IgD-negative memory B cell (primary cell): Measurements from ENCODE around the gene PPP1R13B. TPM values are rescaled to one million over a fixed set of nuclear protein-coding genes. Genes with fewer than 3 reads are reported as not detected.

ENCODE experiments used
- H3K27ac Mint-ChIP-seq, 3 donors: one replicate each; pipeline ENCODE4 v1.8.0; 2020 to 2022; ENCODE audit warnings: mild to moderate bottlenecking in 3 of 3, mixed read lengths in 3 of 3, moderate library complexity in 1 of 3
- H3K27me3 Mint-ChIP-seq: one replicate; pipeline ENCODE4 v1.8.0; 2021; ENCODE audit warnings: mixed read lengths
- H3K36me3 Mint-ChIP-seq: one replicate; pipeline ENCODE4 v1.8.0; 2020; ENCODE audit warnings: mild to moderate bottlenecking, mixed read lengths
- H3K4me1 Mint-ChIP-seq, 3 donors: one replicate each; pipeline ENCODE4 v1.8.0; 2020 to 2022; ENCODE audit warnings: mixed read lengths in 3 of 3, mild to moderate bottlenecking in 1 of 3
- H3K4me3 Mint-ChIP-seq, 4 donors: one replicate each; pipeline ENCODE4 v1.8.0; 2020 to 2022; ENCODE audit warnings: mild to moderate bottlenecking in 4 of 4, mixed read lengths in 4 of 4, moderate library complexity in 3 of 4
- H3K9me3 Mint-ChIP-seq, 3 donors: one replicate each; pipeline ENCODE4 v1.8.0; 2020 to 2021; ENCODE audit warnings: mixed read lengths in 3 of 3, mild to moderate bottlenecking in 1 of 3
- polyA plus RNA-seq: library from polyadenylated mRNA; unstranded; fragments of 300-500 nt; fragmentation: Illumina TruSeq; gene quantifications from one replicate; pipeline ENCODE4 v1.2.3, GENCODE V29; 2021

The PPP1R13B gene
- polyA plus RNA-seq, 1 donor from 2014 or later = 1.8 TPM

DNA sequence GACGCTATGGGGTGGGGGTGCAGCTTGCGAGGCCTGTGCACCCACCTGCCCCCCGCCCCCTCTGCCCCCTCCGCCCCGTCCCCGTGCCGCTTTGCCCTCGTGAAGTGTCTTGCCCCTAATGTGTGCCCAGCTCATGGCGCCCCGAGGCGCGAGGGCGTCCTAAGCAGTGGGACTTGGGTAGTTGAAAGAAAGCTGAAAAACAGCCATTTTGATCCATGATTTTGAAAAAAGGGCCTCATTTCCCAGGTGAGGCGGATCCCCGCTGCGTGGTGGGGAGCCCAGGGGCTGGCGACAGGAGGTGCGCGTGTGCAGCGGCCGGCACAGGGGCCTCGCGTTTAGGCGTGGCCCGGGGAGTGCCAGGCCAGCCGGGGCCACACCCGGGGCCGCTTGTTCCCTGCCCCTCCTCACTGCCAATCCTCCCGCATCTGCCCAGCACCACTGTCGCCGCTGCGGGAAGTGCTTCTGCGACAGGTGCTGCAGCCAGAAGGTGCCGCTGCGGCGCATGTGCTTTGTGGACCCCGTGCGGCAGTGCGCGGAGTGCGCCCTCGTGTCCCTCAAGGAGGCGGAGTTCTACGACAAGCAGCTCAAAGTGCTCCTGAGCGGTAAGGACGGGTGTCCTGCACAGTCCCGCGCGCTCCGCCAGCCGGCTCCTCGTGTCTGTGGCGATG, 119.9 kb downstream of the PPP1R13B start:
- H3K27ac Mint-ChIP-seq = no peak overlapping the region
- H3K27me3 Mint-ChIP-seq = no peaks in the 10 kb centered on the region
- H3K4me3 Mint-ChIP-seq = no peak overlapping the region
- H3K9me3 Mint-ChIP-seq = no peaks in the 10 kb centered on the region
- peaks cover 0 to 3% (median 2%) of the 10 kb centered on the region in 3 donors for H3K4me1 Mint-ChIP-seq
- peaks cover 5% of the 10 kb centered on the region for H3K36me3 Mint-ChIP-seq

DNA sequence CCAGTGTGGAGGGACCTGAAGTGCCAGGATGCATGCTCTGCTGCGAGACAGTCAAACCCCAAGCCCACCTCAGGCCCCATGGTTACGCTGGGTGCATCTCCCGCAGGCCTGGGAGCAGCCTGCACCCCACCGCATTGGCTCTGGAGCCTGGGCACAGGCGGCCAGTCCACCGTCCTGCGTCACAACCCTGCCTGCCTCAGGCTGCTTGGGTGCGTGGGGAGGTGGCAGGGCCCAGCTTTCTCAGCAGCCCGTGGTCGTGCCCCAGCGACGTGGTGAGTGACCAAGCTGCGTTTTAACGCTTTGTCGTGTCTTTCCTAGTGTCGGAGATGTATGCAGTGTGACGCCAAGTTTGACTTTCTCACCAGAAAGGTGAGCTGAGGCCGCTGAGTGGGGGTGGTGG, 120.9 kb downstream of the PPP1R13B start:
- no peak overlapping the region for H3K27ac Mint-ChIP-seq
- peaks cover 5% of the 10 kb centered on the region for H3K36me3 Mint-ChIP-seq
- H3K4me3 Mint-ChIP-seq = no peak overlapping the region
- H3K4me1 Mint-ChIP-seq = peaks cover 0 to 3% (median 2%) of the 10 kb centered on the region in 3 donors
- H3K9me3 Mint-ChIP-seq = no peaks in the 10 kb centered on the region
- no peaks in the 10 kb centered on the region for H3K27me3 Mint-ChIP-seq

DNA sequence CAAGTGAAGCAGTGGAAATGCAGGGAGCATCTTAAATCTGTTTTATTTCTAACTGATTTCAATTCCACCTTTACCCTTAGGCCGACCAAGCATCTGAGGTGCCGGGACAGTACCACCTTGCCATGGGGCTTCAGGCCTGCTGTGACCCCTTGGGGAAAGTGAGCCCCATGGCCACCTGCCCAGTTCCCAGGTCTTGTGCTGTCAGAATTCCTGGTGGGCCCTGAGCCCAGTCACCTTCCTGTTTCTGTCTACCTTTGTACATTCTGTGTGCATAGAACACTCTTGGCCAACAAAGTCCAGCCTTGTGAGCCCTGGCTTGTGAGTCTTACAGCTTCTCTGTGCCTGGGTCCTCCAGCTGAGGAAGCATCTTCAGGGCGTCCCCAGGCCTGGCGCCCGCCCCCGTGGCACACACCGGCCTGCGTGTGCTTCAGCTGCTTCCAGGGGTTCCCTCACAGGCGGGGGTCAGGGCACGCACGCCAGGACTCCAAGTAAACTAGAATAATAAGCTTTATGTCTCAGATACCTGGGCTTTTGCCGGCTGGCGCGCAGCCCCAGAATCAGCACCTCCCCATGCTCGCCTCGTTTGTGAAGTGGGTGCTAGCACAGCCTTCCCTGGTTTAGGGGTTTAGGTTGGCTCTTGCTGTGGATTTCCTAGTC, 121.5 kb downstream of the PPP1R13B start:
- H3K27me3 Mint-ChIP-seq = no peaks in the 10 kb centered on the region
- no peak overlapping the region for H3K4me3 Mint-ChIP-seq
- H3K4me1 Mint-ChIP-seq = peaks cover 0 to 3% (median 2%) of the 10 kb centered on the region in 3 donors
- H3K9me3 Mint-ChIP-seq = no peaks in the 10 kb centered on the region
- peaks cover 5% of the 10 kb centered on the region for H3K36me3 Mint-ChIP-seq
- H3K27ac Mint-ChIP-seq = no peak overlapping the region

DNA sequence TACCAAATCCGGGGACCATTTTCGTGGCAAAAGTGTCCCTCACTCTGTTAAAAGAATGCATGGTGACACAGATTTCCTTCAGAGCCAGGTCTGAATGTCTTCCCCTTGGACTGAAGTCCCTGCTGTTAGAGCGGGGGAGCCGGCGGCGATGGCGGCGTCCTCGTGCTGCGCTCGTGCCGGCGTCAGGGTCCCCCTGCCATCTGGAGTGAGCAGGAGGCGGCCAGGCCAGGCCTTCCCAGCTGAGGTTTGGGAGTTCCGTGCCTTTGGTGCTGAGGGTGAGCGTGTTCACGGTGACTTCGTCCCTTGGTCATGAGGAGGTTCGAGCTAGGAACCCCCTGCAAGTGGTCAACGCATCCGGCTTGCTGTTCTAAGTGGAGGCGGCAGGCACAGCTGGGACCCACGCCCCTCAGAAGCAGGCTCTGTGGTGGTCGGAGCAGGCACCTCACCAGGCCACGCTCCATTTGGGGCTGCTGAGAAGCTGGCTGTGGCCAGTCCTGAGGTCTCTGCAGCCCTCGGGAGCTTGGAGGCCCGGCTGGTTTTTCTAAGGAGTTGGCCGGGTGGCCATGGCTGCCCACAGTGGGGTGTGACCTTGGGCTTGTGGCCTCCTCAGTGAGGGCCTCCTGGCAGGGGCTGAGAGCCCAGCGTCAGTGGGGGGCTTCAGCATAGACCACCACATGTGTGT, 122.2 kb downstream of the PPP1R13B start:
- peak overlapping the region in 1 of 3 donors; percentile 77 for H3K27ac Mint-ChIP-seq
- H3K4me3 Mint-ChIP-seq = no peak overlapping the region
- H3K36me3 Mint-ChIP-seq = peaks cover 5% of the 10 kb centered on the region
- H3K4me1 Mint-ChIP-seq = peaks cover under 1 to 6% (median 2%) of the 10 kb centered on the region in 3 donors
- H3K27me3 Mint-ChIP-seq = no peaks in the 10 kb centered on the region
- no peaks in the 10 kb centered on the region for H3K9me3 Mint-ChIP-seq

DNA sequence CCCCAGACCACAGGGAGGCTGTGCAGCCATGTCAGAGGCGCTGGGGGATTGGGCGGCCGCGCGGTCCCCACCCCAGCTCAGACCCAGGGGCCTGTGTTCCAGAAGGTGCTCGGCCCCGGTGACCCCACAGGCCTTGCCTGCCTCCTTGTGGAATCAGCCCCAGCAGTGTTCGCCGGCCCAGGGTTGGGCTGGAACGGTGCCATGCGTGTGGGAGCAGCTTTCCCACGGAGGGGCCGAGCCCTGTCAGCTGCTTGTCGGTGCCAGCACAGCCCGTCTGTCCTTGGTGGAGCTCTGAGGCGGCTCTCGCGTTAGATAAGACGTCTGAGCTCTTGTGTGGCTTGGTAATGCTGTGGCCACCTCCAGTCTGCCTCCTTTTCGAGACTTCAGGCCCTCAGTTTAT, 123.3 kb downstream of the PPP1R13B start:
- Mint-ChIP-seq H3K4me1 (peaks cover 5 to 13% (median 8%) of the 10 kb centered on the region in 3 donors), H3K36me3 (peaks cover 5% of the 10 kb centered on the region), H3K27me3 (no peaks in the 10 kb centered on the region), H3K4me3 (peak overlapping the region in 1 of 4 donors; percentile 26), H3K27ac (no peak overlapping the region), H3K9me3 (no peaks in the 10 kb centered on the region)

DNA sequence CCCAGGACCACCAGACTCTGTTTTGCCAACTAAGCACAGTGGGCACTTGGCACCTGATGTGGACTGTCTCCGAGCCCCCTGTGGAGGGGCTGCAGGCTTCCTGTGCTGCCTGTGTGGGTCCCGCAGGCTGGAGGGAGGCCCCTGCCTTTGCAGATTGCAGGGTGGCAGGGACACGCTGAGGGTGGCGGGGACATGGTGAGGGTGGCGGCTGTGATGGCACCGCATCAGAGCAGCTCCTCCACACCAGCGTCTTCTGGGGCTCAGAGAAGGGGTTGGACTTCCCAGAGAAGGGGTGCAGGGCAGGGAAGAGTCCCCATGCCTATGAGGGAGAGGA, 123.7 kb downstream of the PPP1R13B start:
- H3K4me1 Mint-ChIP-seq = peaks cover 7 to 13% (median 10%) of the 10 kb centered on the region in 3 donors
- no peaks in the 10 kb centered on the region for H3K27me3 Mint-ChIP-seq
- no peaks in the 10 kb centered on the region for H3K9me3 Mint-ChIP-seq
- H3K27ac Mint-ChIP-seq = no peak overlapping the region
- peaks cover 3% of the 10 kb centered on the region for H3K36me3 Mint-ChIP-seq
- H3K4me3 Mint-ChIP-seq = no peak overlapping the region

DNA sequence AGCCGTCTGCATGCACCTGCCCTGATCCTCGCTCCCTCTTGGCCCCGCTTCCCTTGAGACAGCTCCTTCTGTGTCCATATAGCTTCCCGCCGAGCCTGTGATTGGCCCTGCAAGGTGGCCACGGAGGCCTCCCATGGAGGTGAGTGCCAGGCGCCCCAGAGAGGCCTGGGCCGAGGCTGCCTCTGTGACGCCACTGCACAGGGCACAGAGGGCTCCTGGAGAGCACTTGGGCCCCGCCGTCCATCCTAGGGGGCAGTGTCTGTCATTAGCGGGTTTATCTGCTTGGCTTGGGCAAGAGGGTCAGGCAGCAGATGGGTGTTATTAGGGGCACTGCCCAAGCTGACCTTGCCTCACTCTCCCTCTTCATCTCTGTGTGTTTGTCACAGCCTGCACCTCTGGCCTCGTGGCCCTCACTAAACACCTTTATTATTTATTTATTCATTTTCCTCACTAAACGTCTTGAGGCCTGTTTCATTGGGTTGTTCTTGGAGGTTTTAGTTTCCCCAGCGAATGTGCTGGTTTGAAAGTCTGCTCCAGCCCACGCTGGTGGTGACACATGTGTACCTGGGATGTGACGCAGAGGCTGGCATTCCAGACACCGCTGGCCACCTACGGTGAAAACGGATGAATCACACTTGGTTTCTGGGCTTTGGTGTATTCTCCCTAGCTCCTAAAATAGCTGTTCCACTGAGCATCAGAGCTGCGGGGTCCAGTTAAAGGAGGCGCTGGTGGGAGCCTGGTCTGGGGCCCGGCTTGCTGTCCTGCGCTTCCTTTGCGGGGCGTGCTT, 125.8 kb downstream of the PPP1R13B start:
- no peaks in the 10 kb centered on the region for H3K9me3 Mint-ChIP-seq
- H3K36me3 Mint-ChIP-seq = peaks cover 1% of the 10 kb centered on the region
- no peak overlapping the region for H3K4me3 Mint-ChIP-seq
- H3K27ac Mint-ChIP-seq = no peak overlapping the region
- H3K4me1 Mint-ChIP-seq = peaks cover 16 to 22% (median 17%) of the 10 kb centered on the region in 3 donors
- H3K27me3 Mint-ChIP-seq = no peaks in the 10 kb centered on the region

DNA sequence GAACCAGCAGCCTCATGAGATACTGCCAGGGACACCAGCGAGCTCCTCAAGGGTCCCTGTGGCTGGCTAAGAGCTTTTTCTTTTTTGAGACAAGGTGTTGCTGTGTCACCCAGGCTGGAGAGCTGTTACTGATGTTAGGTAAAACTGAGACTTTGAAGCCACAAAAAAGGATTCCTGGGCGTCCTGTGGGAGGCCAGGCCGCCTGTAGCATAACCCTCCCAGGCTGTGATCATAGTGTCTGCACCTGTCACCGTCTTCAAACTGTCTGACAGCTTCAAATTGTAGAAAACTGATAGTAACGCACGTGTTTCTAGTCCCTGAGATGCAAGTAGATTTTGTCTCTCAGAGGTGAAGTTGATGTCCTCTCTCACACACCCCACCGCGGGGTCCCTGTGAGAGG, 127.6 kb downstream of the PPP1R13B start:
- Mint-ChIP-seq H3K36me3 (peaks cover 1% of the 10 kb centered on the region), H3K4me3 (peak overlapping the region in 1 of 4 donors; percentile 75), H3K27ac (peak overlapping the region in 2 of 3 donors; percentile 47 to 48), H3K27me3 (no peaks in the 10 kb centered on the region), H3K4me1 (peaks cover 19 to 23% (median 21%) of the 10 kb centered on the region in 3 donors), H3K9me3 (no peaks in the 10 kb centered on the region)

DNA sequence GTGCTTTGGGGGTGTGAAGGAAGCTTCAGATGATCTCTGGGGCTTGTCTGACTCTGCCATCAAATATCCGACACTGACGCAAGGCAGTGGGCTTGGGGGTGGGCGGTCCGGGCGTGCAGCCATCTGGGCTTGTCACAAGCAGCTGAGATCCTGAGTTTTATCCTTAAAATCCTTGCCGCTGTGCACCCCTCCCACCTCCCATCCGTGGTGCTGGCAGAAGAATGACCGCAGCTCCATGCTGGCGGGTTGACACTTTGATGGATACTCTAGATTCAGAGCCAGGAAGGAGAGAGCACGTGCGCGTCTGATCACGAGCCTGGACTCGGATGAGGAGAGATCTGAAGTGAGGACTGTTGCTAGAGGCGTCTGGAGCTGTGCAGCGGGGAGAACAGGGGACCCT, 128.8 kb downstream of the PPP1R13B start:
- Mint-ChIP-seq H3K36me3 (peaks cover 1% of the 10 kb centered on the region), H3K4me1 (peaks cover 24 to 28% (median 27%) of the 10 kb centered on the region in 3 donors), H3K27me3 (no peaks in the 10 kb centered on the region), H3K4me3 (peak overlapping the region in 2 of 4 donors; percentile 37 to 92), H3K9me3 (no peaks in the 10 kb centered on the region), H3K27ac (no peak overlapping the region)

DNA sequence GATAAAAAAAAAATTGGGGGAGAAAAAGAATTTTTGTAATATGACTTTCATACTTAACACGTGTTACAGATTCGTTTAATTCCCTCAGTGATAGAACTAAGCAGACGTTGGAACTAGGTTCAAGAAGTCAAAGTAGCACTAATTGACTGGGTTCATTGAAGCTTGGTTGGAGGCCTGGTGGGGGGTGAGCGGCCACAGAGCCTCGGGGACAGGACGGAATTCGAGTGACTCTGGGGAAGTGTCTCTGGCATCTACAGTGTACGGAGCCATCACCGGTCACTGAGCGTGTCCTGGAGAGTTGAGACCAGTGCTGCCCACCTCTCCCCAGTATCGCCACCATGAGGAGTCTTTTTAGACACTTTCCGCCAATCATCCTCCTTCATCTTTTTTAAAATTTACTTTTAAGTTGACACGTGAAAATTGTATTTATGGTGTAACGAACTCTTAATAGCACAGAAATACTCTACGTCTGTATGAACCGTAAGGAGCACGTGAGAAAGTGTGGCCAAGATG, 130.4 kb downstream of the PPP1R13B start:
- peaks cover 27 to 31% (median 29%) of the 10 kb centered on the region in 3 donors for H3K4me1 Mint-ChIP-seq
- peak overlapping the region; percentile 85 to 92 (median 89) for H3K4me3 Mint-ChIP-seq
- no peaks in the 10 kb centered on the region for H3K27me3 Mint-ChIP-seq
- peak overlapping the region in 2 of 3 donors; percentile 65 to 76 for H3K27ac Mint-ChIP-seq
- peaks cover 1% of the 10 kb centered on the region for H3K36me3 Mint-ChIP-seq
- no peaks in the 10 kb centered on the region for H3K9me3 Mint-ChIP-seq

DNA sequence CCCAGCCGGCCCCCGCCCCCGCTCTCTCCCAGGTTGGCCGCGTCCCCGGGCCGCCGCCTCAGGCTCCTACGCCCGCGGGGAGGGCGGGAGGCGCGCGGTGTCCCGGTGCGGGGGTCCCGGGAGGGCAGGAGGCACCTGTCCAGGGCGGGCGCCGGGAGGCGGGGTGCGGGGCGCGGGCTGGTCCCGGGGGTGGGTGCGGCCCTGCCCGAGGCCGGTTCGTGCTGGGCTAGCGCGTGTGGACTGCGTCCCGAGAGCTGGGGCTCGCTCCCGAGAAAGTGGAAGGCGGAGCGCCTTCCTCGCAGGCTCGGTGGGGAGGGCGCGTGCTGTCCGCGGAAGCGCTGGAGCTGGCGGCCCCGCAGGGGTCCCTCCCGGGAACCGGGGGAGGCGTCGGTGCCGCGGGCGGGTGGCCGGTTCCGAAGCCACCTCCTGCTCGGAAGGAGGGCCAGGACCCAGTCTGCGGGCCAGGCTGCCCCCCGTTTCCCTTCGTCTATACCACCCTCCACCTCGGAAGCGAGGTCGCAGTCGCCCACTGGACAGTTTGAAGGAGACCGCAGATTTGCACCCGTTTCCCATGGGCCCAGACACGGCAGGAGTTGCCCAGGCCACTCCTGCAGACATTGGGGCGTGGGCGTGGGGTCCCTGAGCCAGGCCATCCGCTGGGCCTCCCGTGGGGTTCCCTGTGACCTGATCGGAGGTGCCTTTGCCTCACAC, 131.1 kb downstream of the PPP1R13B start:
- Mint-ChIP-seq H3K4me1 (peaks cover 27 to 31% (median 29%) of the 10 kb centered on the region in 3 donors), H3K27ac (peak overlapping the region in 2 of 3 donors; percentile 62 to 76), H3K9me3 (no peaks in the 10 kb centered on the region), H3K36me3 (peaks cover 1% of the 10 kb centered on the region), H3K4me3 (peak overlapping the region; percentile 85 to 92 (median 89)), H3K27me3 (no peaks in the 10 kb centered on the region)

DNA sequence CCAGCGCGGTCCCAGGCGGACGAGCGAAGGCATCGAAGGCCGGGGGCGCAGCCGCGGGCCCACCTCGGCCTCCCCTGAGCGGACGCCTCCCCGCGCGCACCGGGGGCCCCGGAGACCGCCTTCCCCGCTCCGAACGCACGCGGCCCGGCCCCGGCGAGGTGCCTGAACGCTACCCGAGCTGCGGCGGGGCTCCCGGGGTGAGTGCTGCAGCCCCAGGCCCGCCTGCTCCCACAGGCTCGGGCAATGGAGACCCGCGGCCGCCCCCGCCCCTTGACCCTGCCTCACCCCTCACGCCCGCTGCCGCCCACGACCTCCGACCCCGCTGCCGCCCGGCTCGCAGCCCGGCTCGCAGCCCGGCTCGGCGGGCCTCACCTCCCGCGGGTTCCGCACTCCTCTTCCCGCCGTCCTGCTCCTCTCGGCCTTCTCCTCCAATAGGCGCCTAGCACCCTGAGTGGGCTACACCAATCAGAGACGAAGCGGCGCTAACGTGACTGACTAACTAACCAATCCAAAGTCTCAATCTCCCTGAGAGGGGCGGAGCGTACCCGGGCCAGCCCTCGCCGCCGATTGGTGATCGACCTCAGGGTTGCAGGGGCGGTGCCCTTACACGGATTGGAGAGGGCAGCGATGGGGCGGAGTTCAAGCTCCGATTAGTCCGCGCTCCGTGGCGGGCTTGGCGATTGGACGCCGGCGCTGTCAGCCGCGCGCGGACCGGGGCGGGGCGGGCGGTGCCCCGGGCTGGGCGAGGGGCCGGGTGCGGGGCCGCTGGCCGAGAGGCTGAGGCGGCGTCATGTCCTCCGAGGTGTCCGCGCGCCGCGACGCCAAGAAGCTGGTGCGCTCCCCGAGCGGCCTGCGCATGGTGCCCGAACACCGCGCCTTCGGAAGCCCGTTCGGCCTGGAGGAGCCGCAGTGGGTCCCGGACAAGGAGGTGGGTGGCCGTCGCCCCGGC, 132.0 kb downstream of the PPP1R13B start, which contains the start of the genes XRCC3 and ZFYVE21:
Gene XRCC3 (minus strand): TSS at position 400 of the 949 bp plus-strand sequence. CDS start 4,364 bp downstream, outside the sequence.
Gene ZFYVE21 (plus strand): TSS at position 759 of the 949 bp plus-strand sequence. CDS start 32 bp downstream, at position 791.
- peak within 1 kb of the TSS; percentile 90 to 95 (median 93) for H3K4me3 Mint-ChIP-seq
- peak within 1 kb of the TSS; percentile 84 to 97 (median 84) for H3K27ac Mint-ChIP-seq
- no peaks in the 10 kb centered on the region for H3K9me3 Mint-ChIP-seq
- peaks cover 29 to 31% (median 30%) of the 10 kb centered on the region in 3 donors for H3K4me1 Mint-ChIP-seq
- no peaks in the 10 kb centered on the region for H3K27me3 Mint-ChIP-seq
- peaks cover 1% of the 10 kb centered on the region for H3K36me3 Mint-ChIP-seq
